ENCODE measurements around the gene LRRC2. TPM values are rescaled to one million over a fixed set of nuclear protein-coding genes. Genes with fewer than 3 reads are reported as not detected.

Gene LRRC2
- total RNA-seq, 1 experiment from 2014 or later = 3.9 TPM

GRCh38 chr3:46516521-46516920, 49.6 kb downstream of the LRRC2 start:
- no peak for DNase-seq
- H3K27me3 ChIP-seq (ENCODE audit: control insufficient read depth, insufficient read depth, low read length) = no peaks in the 10 kb centered on the region
- no peaks in the 10 kb centered on the region for H3K36me3 ChIP-seq (replicated peaks; ENCODE audit: control insufficient read depth, insufficient read depth, low read length)
- H3K4me3 ChIP-seq (ENCODE audit: insufficient read depth, low read depth, low read length) = no peak overlapping the region

- DNase-seq = no peak
- H3K4me3 ChIP-seq (ENCODE audit: insufficient read depth, low read depth, low read length) = no peak overlapping the region
- H3K27me3 ChIP-seq (ENCODE audit: control insufficient read depth, insufficient read depth, low read length) = no peaks in the 10 kb centered on the region
- no peaks in the 10 kb centered on the region for H3K36me3 ChIP-seq (replicated peaks; ENCODE audit: control insufficient read depth, insufficient read depth, low read length)
Observed at GRCh38 chr3:46512191-46512749, 53.8 kb downstream of the LRRC2 start.

- Histone ChIP-seq H3K36me3 (replicated peaks; ENCODE audit: control insufficient read depth, insufficient read depth, low read length) (no peaks in the 10 kb centered on the region), H3K4me3 (ENCODE audit: insufficient read depth, low read depth, low read length) (no peak overlapping the region), H3K27me3 (ENCODE audit: control insufficient read depth, insufficient read depth, low read length) (no peaks in the 10 kb centered on the region)
- DNase-seq = no peak
Observed at GRCh38 chr3:46509661-46510187, 56.4 kb downstream of the LRRC2 start.

GRCh38 chr3:46508850-46509591, 57.1 kb downstream of the LRRC2 start:
- Histone ChIP-seq H3K4me3 (ENCODE audit: insufficient read depth, low read depth, low read length) (no peak overlapping the region), H3K27me3 (ENCODE audit: control insufficient read depth, insufficient read depth, low read length) (no peaks in the 10 kb centered on the region), H3K36me3 (replicated peaks; ENCODE audit: control insufficient read depth, insufficient read depth, low read length) (no peaks in the 10 kb centered on the region)
- no peak for DNase-seq

DNA sequence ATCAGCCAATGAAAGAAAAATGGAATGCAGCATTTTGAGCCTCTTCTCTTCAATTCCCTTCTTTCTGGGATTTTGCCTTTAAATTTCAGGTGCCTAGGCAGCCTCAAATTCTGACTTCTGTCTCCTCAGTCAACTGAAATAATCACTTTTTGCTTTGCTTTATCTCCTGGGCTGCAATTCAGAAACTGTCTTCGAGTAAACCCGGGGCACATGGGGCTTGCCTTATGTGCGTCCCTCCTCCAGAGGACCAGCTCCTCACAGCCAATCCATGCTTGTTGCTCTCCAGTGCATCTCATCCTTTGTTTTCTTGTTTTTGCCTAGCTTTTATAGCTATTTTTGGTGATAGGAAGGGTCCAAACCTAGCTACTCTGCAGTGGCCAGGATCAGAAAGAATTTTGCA, 59.6 kb downstream of the LRRC2 start:
- Histone ChIP-seq H3K4me3 (ENCODE audit: insufficient read depth, low read depth, low read length) (no peak overlapping the region), H3K36me3 (replicated peaks; ENCODE audit: control insufficient read depth, insufficient read depth, low read length) (no peaks in the 10 kb centered on the region), H3K27me3 (ENCODE audit: control insufficient read depth, insufficient read depth, low read length) (no peaks in the 10 kb centered on the region)
- DNase-seq = no peak

- H3K36me3 ChIP-seq (replicated peaks; ENCODE audit: control insufficient read depth, insufficient read depth, low read length) = no peaks in the 10 kb centered on the region
- no peak overlapping the region for H3K4me3 ChIP-seq (ENCODE audit: insufficient read depth, low read depth, low read length)
- H3K27me3 ChIP-seq (ENCODE audit: control insufficient read depth, insufficient read depth, low read length) = no peaks in the 10 kb centered on the region
- DNase-seq = no peak
Observed at GRCh38 chr3:46505953-46506352, 60.1 kb downstream of the LRRC2 start.

- Histone ChIP-seq H3K36me3 (replicated peaks; ENCODE audit: control insufficient read depth, insufficient read depth, low read length) (no peaks in the 10 kb centered on the region), H3K4me3 (ENCODE audit: insufficient read depth, low read depth, low read length) (no peak overlapping the region), H3K27me3 (ENCODE audit: control insufficient read depth, insufficient read depth, low read length) (peaks cover 1% of the 10 kb centered on the region; the same call in 1 of the 2 replicates)
- DNase-seq = no peak
Observed at GRCh38 chr3:46504789-46505188, 61.3 kb downstream of the LRRC2 start.

- no peaks in the 10 kb centered on the region for H3K36me3 ChIP-seq (replicated peaks; ENCODE audit: control insufficient read depth, insufficient read depth, low read length)
- H3K4me3 ChIP-seq (ENCODE audit: insufficient read depth, low read depth, low read length) = no peak overlapping the region
- H3K27me3 ChIP-seq (ENCODE audit: control insufficient read depth, insufficient read depth, low read length) = peaks cover 1% of the 10 kb centered on the region; the same call in 1 of the 2 replicates
- no peak for DNase-seq
Observed at GRCh38 chr3:46503200-46503874, 62.8 kb downstream of the LRRC2 start.

DNA sequence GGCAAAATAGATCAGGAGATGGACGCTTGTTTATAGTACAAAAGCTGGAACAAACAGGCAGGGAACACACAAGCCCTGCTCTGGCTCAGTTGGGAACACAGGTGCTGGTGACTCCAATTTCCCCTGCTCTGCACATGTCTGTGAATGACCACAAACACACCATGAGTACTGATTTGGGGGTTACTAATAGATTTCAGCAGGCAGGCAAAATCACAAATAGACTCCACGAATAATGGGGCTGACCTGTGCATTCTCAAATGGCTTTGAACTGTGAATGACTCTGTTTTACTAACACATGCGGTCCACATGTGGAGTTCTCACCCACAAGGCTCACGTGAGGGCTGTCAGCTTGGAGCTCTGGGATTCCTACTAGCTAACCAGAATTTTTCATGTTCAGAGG, 64.4 kb downstream of the LRRC2 start:
- peaks cover 1% of the 10 kb centered on the region; the same call in 1 of the 2 replicates for H3K27me3 ChIP-seq (ENCODE audit: control insufficient read depth, insufficient read depth, low read length)
- no peak for DNase-seq
- H3K4me3 ChIP-seq (ENCODE audit: insufficient read depth, low read depth, low read length) = no peak overlapping the region
- no peaks in the 10 kb centered on the region for H3K36me3 ChIP-seq (replicated peaks; ENCODE audit: control insufficient read depth, insufficient read depth, low read length)

- Histone ChIP-seq H3K36me3 (replicated peaks; ENCODE audit: control insufficient read depth, insufficient read depth, low read length) (no peaks in the 10 kb centered on the region), H3K4me3 (ENCODE audit: insufficient read depth, low read depth, low read length) (no peak overlapping the region), H3K27me3 (ENCODE audit: control insufficient read depth, insufficient read depth, low read length) (peaks cover 1% of the 10 kb centered on the region; the same call in 1 of the 2 replicates)
- peak; percentile 2 for DNase-seq
Observed at GRCh38 chr3:46500656-46501635, 65.2 kb downstream of the LRRC2 start.

DNA sequence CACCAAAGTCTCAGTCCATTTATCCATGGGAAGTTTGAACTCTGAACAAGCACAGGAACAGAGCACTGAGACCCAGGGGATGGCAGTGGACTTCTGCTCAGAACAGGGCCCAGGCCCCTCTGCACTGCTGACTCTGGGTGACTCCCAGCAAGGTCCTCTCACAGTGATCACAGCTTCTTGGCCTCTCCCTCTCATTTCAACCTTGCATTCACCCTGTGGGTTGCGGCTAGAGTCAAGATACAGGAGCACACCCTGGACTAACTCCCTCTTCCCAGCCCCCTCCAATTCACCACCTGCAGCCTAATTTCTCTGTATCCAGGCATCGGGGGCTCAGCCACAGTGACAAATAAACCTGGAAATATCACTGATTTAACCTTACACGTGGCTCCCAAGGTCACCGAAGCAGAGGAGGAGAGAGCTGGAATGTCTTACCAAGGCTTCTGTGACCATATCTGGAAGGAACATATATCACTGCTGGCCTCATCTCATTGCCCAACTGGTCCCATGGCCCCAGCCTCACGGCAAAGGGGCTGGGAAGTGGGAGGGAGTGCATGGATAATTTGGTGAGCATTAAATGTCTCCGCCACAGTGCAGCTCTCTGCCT, 67.1 kb downstream of the LRRC2 start:
- DNase-seq = no peak
- peaks cover 1% of the 10 kb centered on the region; the same call in 1 of the 2 replicates for H3K27me3 ChIP-seq (ENCODE audit: control insufficient read depth, insufficient read depth, low read length)
- no peak overlapping the region for H3K4me3 ChIP-seq (ENCODE audit: insufficient read depth, low read depth, low read length)
- H3K36me3 ChIP-seq (replicated peaks; ENCODE audit: control insufficient read depth, insufficient read depth, low read length) = no peaks in the 10 kb centered on the region

GRCh38 chr3:46497556-46498265, 68.4 kb downstream of the LRRC2 start, which contains the start of gene RTP3:
TSS of gene RTP3 (plus strand) at chr3:46497976. CDS start at chr3:46498063, 87 bp downstream.
- DNase-seq = no peak
- H3K36me3 ChIP-seq (replicated peaks; ENCODE audit: control insufficient read depth, insufficient read depth, low read length) = no peaks in the 10 kb centered on the region
- H3K27me3 ChIP-seq (ENCODE audit: control insufficient read depth, insufficient read depth, low read length) = peaks cover 1% of the 10 kb centered on the region; the same call in 1 of the 2 replicates
- H3K4me3 ChIP-seq (ENCODE audit: insufficient read depth, low read depth, low read length) = no peak within 1 kb of the TSS
